DND-41 (cell line): ENCODE results near the gene COL6A6.
"Not testable (repeated sequence)": the region's sequence is repeated elsewhere in the genome, so short reads cannot be mapped to it uniquely, and the experiment has no call there.

Experiments
- ATAC-seq: fragments of 200-7000 bp; cut with Tn5 transposase; 3 replicates; pipeline ENCODE4 v1.9.1; 2021; ENCODE audit warnings: low read depth; ENCODE audit not compliant: insufficient read depth
- DNase-seq: peaks from one replicate; pipeline ENCODE4 v3.0.0-alpha.2; 2020
- H2AFZ ChIP-seq: 2 replicates; pipeline ENCODE4 v1.6.0; 2012; ENCODE audit warnings: low read depth, low read length
- H3K27ac ChIP-seq: 2 replicates; pipeline ENCODE4 v1.5.1; 2012; ENCODE audit warnings: low read length, inconsistent platforms
- H3K27me3 ChIP-seq: fragments of 200-600 bp; sonication (generic); 2 replicates; pipeline ENCODE4 v1.6.0; 2012; ENCODE audit warnings: low read length, mild to moderate bottlenecking, inconsistent platforms; ENCODE audit not compliant: insufficient read depth, poor library complexity
- H3K36me3 ChIP-seq: 2 replicates; pipeline ENCODE4 v1.5.1; 2012; ENCODE audit warnings: low read length, inconsistent platforms; ENCODE audit not compliant: insufficient read depth
- H3K4me1 ChIP-seq: 2 replicates; pipeline ENCODE4 v1.5.1; 2012; ENCODE audit warnings: mild to moderate bottlenecking, low read length; ENCODE audit not compliant: insufficient read depth
- H3K4me2 ChIP-seq: 2 replicates; pipeline ENCODE4 v1.6.0; 2012; ENCODE audit warnings: mild to moderate bottlenecking, moderate library complexity, low read length, inconsistent platforms; ENCODE audit not compliant: insufficient read depth
- H3K4me3 ChIP-seq, 2 experiments: fragments of 200-600 bp in 1 of 2; shearing (Covaris generic) in 1 of 2; 2 replicates each; pipeline ENCODE4 v1.5.1; 2012 to 2016; ENCODE audit warnings: inconsistent platforms in 2 of 2, low read length in 2 of 2, mild to moderate bottlenecking in 2 of 2, low read depth in 1 of 2, moderate library complexity in 1 of 2
- H3K79me2 ChIP-seq: 2 replicates; pipeline ENCODE4 v1.6.0; 2012; ENCODE audit warnings: low read length, inconsistent platforms; ENCODE audit not compliant: insufficient read depth
- H3K9ac ChIP-seq: 2 replicates; pipeline ENCODE4 v1.6.0; 2012; ENCODE audit warnings: low read depth, mild to moderate bottlenecking, inconsistent platforms, low read length, moderate library complexity
- H3K9me3 ChIP-seq: 2 replicates; pipeline ENCODE4 v1.5.1; 2012; ENCODE audit warnings: low read length, moderate library complexity, mild to moderate bottlenecking, inconsistent platforms; ENCODE audit not compliant: insufficient read depth, severe bottlenecking
- H4K20me1 ChIP-seq: 2 replicates; pipeline ENCODE4 v1.6.0; 2012; ENCODE audit warnings: low read length; ENCODE audit not compliant: insufficient read depth
- EZH2 ChIP-seq: IDR thresholded peaks from 3 replicates; pipeline ENCODE4 v1.6.1; 2012; ENCODE audit warnings: borderline replicate concordance, low read depth, mild to moderate bottlenecking, moderate library complexity, low read length, inconsistent platforms; ENCODE audit not compliant: severe bottlenecking
- TF ChIP-seq, protein P1 (sequence below): IDR thresholded peaks from 2 replicates; pipeline ENCODE4 v1.5.1; 2012; ENCODE audit warnings: borderline replicate concordance, low read length, moderate library complexity, mild to moderate bottlenecking; ENCODE audit not compliant: poor library complexity, severe bottlenecking; ENCODE audit errors: extremely low read depth

Gene COL6A6

DNA sequence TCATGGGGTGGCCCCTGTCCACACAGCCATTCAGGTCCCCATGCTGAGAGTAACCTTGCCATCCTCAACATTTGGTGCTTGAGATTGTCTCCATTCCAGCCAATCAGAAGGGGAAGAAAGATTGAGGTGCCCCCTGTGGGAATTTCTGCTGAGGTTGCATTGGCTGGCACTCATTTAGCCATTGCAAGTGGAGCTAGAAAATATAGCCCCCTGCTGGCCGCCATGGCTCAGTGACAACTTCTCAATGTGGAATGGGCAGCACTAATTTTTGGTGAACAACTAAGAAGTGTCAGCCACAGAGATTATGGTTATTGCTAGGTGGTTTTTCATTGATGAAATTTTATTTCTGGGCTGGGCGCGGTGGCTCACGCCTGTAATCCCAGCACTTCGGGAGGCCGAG is 22.0 kb downstream of the COL6A6 start:
- TF ChIP-seq, protein P1, sequence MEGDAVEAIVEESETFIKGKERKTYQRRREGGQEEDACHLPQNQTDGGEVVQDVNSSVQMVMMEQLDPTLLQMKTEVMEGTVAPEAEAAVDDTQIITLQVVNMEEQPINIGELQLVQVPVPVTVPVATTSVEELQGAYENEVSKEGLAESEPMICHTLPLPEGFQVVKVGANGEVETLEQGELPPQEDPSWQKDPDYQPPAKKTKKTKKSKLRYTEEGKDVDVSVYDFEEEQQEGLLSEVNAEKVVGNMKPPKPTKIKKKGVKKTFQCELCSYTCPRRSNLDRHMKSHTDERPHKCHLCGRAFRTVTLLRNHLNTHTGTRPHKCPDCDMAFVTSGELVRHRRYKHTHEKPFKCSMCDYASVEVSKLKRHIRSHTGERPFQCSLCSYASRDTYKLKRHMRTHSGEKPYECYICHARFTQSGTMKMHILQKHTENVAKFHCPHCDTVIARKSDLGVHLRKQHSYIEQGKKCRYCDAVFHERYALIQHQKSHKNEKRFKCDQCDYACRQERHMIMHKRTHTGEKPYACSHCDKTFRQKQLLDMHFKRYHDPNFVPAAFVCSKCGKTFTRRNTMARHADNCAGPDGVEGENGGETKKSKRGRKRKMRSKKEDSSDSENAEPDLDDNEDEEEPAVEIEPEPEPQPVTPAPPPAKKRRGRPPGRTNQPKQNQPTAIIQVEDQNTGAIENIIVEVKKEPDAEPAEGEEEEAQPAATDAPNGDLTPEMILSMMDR: peak; percentile 74
- TF ChIP-seq EZH2: no peak
- Histone ChIP-seq H3K27me3 (no peaks in the 10 kb centered on the region), H4K20me1 (no peaks in the 10 kb centered on the region), H3K9me3 (no peaks in the 10 kb centered on the region), H3K36me3 (no peaks in the 10 kb centered on the region), H3K79me2 (no peaks in the 10 kb centered on the region), H3K27ac (no peak overlapping the region), H3K4me2 (no peak overlapping the region), H2AFZ (no peak overlapping the region), H3K9ac (no peak overlapping the region), H3K4me3 (no peak overlapping the region), H3K4me1 (no peaks in the 10 kb centered on the region)
- peak; percentile 76 for ATAC-seq
- peak; percentile 50 for DNase-seq

DNA sequence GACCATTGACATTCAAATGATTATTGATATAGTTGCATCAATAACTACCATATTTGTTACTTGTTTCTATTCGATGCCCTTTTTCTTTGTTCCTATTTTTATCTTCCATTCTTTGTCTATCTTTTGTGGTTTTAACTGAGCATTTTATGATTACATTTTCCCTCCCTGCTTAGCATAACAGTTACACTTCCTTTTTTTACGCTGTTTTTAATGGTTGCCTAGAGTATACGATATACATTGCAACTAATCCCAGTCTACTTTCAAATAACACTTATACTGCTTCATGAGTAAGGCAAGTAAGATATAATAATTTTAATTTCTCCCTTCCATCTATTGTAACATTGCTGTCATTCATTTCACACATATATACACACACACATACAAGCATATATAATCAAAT is 26.3 kb downstream of the COL6A6 start:
- H3K4me3 ChIP-seq: no peak overlapping the region
- no peak overlapping the region for H3K9ac ChIP-seq
- H2AFZ ChIP-seq: no peak overlapping the region
- DNase-seq (no peak), ATAC-seq (no peak)
- no peak overlapping the region for H3K4me2 ChIP-seq
- TF ChIP-seq, protein P1: no peak
- TF ChIP-seq EZH2: no peak
- H3K4me1 ChIP-seq: no peaks in the 10 kb centered on the region
- no peaks in the 10 kb centered on the region for H3K79me2 ChIP-seq
- H3K27me3 ChIP-seq: no peaks in the 10 kb centered on the region
- H3K27ac ChIP-seq: no peak overlapping the region
- no peaks in the 10 kb centered on the region for H3K9me3 ChIP-seq
- H4K20me1 ChIP-seq: no peaks in the 10 kb centered on the region
- H3K36me3 ChIP-seq: no peaks in the 10 kb centered on the region

DNA sequence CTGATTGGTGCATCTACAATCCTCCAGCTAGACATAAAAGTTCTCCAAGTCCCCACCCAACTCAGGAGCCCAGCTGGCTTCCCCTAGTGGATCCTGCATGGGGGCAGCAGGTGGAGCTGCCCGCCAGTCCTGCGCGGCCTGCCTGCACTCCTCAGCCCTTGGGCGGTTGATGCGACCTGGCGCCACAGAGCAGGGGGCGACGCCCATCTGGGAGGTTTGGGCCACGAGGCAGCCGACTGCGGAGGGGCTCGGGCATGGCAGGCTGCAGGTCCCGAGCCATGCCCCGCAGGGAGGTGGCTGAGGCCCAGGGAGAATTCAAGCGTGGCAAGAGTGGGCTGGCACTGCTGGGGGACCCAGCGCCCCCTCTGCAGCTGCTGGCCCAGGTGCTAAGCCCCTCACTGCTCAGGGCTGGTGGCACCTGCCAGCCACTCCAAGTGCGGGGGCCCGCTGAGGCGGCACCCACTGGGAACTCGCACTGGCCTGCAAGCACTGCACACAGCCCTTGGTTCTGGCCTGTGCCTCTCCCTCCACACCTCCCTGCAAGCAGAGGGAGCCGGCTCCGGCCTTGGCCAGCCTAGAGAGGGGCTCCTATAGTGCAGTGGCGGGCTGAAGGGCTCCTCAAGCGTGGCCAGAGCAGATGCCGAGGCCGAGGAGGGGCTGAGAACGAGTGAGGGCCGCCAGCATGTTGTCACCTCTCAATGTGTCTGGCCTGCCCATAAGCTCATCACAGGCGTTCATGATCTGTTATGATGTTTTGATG is 30.1 kb downstream of the COL6A6 start:
- no peaks in the 10 kb centered on the region for H3K79me2 ChIP-seq
- H3K9me3 ChIP-seq: no peaks in the 10 kb centered on the region
- no peaks in the 10 kb centered on the region for H4K20me1 ChIP-seq
- no peak for TF ChIP-seq EZH2
- TF ChIP-seq, protein P1: no peak
- H3K4me3 ChIP-seq: no peak overlapping the region
- H2AFZ ChIP-seq: no peak overlapping the region
- H3K4me2 ChIP-seq: no peak overlapping the region
- H3K4me1 ChIP-seq: no peaks in the 10 kb centered on the region
- ATAC-seq (no peak), DNase-seq (no peak)
- no peak overlapping the region for H3K9ac ChIP-seq
- H3K36me3 ChIP-seq: no peaks in the 10 kb centered on the region
- H3K27me3 ChIP-seq: no peaks in the 10 kb centered on the region
- H3K27ac ChIP-seq: no peak overlapping the region

DNA sequence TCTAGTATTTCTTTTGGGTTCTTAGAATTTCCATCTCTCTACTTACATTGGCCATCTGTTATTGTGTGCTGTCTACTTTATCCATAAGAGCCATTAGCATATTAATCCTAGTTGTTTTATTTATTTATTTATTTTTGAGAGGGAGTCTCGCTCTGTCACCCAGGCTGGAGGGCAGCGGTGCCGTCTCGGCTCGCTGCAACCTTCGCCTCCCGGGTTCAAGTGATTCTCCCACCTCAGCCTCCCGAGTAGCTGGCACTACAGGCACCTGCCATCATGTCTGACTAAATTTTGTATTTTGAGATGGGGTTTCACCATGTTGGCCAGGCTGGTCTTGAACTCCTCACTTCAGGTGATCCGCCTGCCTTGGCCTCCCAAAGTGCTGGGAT is 30.7 kb downstream of the COL6A6 start:
- H3K27me3 ChIP-seq, H3K9me3 ChIP-seq, H3K4me1 ChIP-seq, DNase-seq, H4K20me1 ChIP-seq, H3K36me3 ChIP-seq, H2AFZ ChIP-seq, H3K4me2 ChIP-seq, H3K9ac ChIP-seq, H3K4me3 ChIP-seq, H3K27ac ChIP-seq, ATAC-seq, H3K79me2 ChIP-seq: not testable (repeated sequence)
